Measurements from ENCODE around the gene TMEM225B. TPM values are rescaled to one million over a fixed set of nuclear protein-coding genes. Genes with fewer than 3 reads are reported as not detected.
"Not testable (repeated sequence)": the region's sequence is repeated elsewhere in the genome, so short reads cannot be mapped to it uniquely, and the experiment has no call there.

Gene TMEM225B
- total RNA-seq, 4 donors from 2014 or later: not detected

- intact Hi-C loops (cut with DNase I; ENCODE audit: low total_unique reads): no loop called here
These were observed 54.6 kb downstream of the TMEM225B start for GRCh38 chr7:99652671-99653070.

GRCh38 chr7:99653269-99653668, 55.2 kb downstream of the TMEM225B start:
- H3K36me3 ChIP-seq; intact Hi-C loops (cut with DNase I; ENCODE audit: low total_unique reads); H3K27ac ChIP-seq; H3K9me3 ChIP-seq; DNase-seq; H3K4me1 ChIP-seq; ATAC-seq; in situ Hi-C loops (cut with MboI; ENCODE audit: low sequenced_read_pairs in 4 of 4); H3K27me3 ChIP-seq; H3K4me3 ChIP-seq: not testable (repeated sequence)

More at GRCh38 chr7:99652671-99653070, 54.6 kb downstream of the TMEM225B start:
- Histone ChIP-seq H3K9me3 (no peaks in the 10 kb centered on the region), H3K27ac (no peak overlapping the region), H3K27me3 (no peaks in the 10 kb centered on the region), H3K4me1 (no peaks in the 10 kb centered on the region), H3K4me3 (no peak overlapping the region), H3K36me3 (no peaks in the 10 kb centered on the region)
- TF ChIP-seq POLR2A (IDR thresholded peaks at IDR 0.05): no peak
- TF ChIP-seq, protein P1, sequence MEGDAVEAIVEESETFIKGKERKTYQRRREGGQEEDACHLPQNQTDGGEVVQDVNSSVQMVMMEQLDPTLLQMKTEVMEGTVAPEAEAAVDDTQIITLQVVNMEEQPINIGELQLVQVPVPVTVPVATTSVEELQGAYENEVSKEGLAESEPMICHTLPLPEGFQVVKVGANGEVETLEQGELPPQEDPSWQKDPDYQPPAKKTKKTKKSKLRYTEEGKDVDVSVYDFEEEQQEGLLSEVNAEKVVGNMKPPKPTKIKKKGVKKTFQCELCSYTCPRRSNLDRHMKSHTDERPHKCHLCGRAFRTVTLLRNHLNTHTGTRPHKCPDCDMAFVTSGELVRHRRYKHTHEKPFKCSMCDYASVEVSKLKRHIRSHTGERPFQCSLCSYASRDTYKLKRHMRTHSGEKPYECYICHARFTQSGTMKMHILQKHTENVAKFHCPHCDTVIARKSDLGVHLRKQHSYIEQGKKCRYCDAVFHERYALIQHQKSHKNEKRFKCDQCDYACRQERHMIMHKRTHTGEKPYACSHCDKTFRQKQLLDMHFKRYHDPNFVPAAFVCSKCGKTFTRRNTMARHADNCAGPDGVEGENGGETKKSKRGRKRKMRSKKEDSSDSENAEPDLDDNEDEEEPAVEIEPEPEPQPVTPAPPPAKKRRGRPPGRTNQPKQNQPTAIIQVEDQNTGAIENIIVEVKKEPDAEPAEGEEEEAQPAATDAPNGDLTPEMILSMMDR (IDR thresholded peaks at IDR 0.05 in 4 of 5, conservative IDR thresholded peaks at IDR 0.05 in 1 of 5): no peak
- DNase-seq (no peak), ATAC-seq (no peak)
- in situ Hi-C loops (cut with MboI; ENCODE audit: low sequenced_read_pairs in 4 of 4): no loop called here

GRCh38 chr7:99653754-99654153, 55.7 kb downstream of the TMEM225B start:
- Histone ChIP-seq H3K27ac (no peak overlapping the region), H3K4me3 (no peak overlapping the region), H3K9me3 (no peaks in the 10 kb centered on the region), H3K4me1 (no peaks in the 10 kb centered on the region), H3K27me3 (no peaks in the 10 kb centered on the region), H3K36me3 (no peaks in the 10 kb centered on the region)
- DNase-seq (no peak), ATAC-seq (no peak)
- TF ChIP-seq, protein P1 (IDR thresholded peaks at IDR 0.05 in 4 of 5, conservative IDR thresholded peaks at IDR 0.05 in 1 of 5): no peak
- TF ChIP-seq POLR2A (IDR thresholded peaks at IDR 0.05): no peak
- in situ Hi-C loops (cut with MboI; ENCODE audit: low sequenced_read_pairs in 4 of 4) (no loop called here), intact Hi-C loops (cut with DNase I; ENCODE audit: low total_unique reads) (no loop called here)

GRCh38 chr7:99654626-99655025, 56.6 kb downstream of the TMEM225B start:
- H3K4me3 ChIP-seq; H3K27ac ChIP-seq; DNase-seq; H3K27me3 ChIP-seq; H3K36me3 ChIP-seq; H3K4me1 ChIP-seq; ATAC-seq; in situ Hi-C loops (cut with MboI; ENCODE audit: low sequenced_read_pairs in 4 of 4); intact Hi-C loops (cut with DNase I; ENCODE audit: low total_unique reads); H3K9me3 ChIP-seq: not testable (repeated sequence)

DNA sequence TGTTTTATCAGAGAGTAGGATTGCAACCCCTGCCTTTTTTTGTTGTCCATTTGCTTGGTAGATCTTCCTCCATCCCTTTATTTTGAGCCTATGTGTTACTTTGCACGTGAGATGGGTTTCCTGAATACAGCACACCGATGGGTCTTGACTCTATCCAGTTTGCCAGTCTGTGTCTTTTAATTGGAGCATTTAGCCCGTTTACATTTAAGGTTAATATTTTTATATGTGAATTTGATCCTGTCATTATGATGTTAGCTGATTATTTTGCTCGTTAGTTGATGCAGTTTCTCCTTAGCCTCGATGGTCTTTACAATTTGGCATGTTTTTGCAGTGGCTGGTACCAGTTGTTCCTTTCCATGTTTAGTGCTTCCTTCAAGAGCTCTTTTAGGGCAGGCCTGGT, 59.8 kb downstream of the TMEM225B start:
- DNase-seq; H3K36me3 ChIP-seq; ATAC-seq; H3K27me3 ChIP-seq; intact Hi-C loops (cut with DNase I; ENCODE audit: low total_unique reads); H3K4me3 ChIP-seq; H3K4me1 ChIP-seq; in situ Hi-C loops (cut with MboI; ENCODE audit: low sequenced_read_pairs in 4 of 4); H3K27ac ChIP-seq; H3K9me3 ChIP-seq: not testable (repeated sequence)

Other genes starting within 250 kb of the TMEM225B start
- gene ARPC1B, start 223.5 kb upstream of the TMEM225B start, total RNA-seq: 10 to 100 TPM; 24.7 to 38.7 (median 30.8) TPM
- gene PDAP1, start 189.7 kb upstream of the TMEM225B start, total RNA-seq: 100 to 1,000 TPM in 3 of 4 donors, 10 to 100 TPM in 1; 81.7 to 258 (median 198) TPM
- gene BUD31, start 189.3 kb upstream of the TMEM225B start, total RNA-seq: 10 to 100 TPM; 23.3 to 46.8 (median 28.0) TPM
- gene PTCD1, start 159.5 kb upstream of the TMEM225B start, total RNA-seq: 10 to 100 TPM in 2 of 4 donors, 1 to 10 TPM in 2; 7.8 to 14.1 (median 10.9) TPM
- gene CPSF4, start 159.3 kb upstream of the TMEM225B start, total RNA-seq: 10 to 100 TPM; 21.4 to 40.4 (median 26.1) TPM
- 1,000 to 10,000 TPM; 2,310 to 4,128 (median 2,801) TPM for gene ATP5MF, start 132.1 kb upstream of the TMEM225B start, total RNA-seq
- gene ZNF789, start 125.4 kb upstream of the TMEM225B start, total RNA-seq: 1 to 10 TPM; 1.2 to 2.8 (median 1.4) TPM
- gene ZNF394, start 98.0 kb upstream of the TMEM225B start, total RNA-seq: 10 to 100 TPM; 14.2 to 19.2 (median 15.7) TPM
- gene ZKSCAN5, start 93.6 kb upstream of the TMEM225B start, total RNA-seq: 10 to 100 TPM in 3 of 4 donors, 1 to 10 TPM in 1; 7.3 to 12.3 (median 10.5) TPM
- 1 to 10 TPM; 2.3 to 5.7 (median 3.8) TPM for gene FAM200A, start 46.2 kb upstream of the TMEM225B start, total RNA-seq
- gene ZNF655, start 39.6 kb upstream of the TMEM225B start, total RNA-seq: 10 to 100 TPM; 41.5 to 85.1 (median 56.5) TPM
- 1 to 10 TPM; 6.0 to 7.9 (median 7.2) TPM for gene ZSCAN25, start 18.7 kb downstream of the TMEM225B start, total RNA-seq
- 1 to 10 TPM in 2 of 4 donors, under 1 TPM in 1, not detected in 1; 0.70 to 9.2 (median 1.8) TPM for gene CYP3A5, start 81.7 kb downstream of the TMEM225B start, total RNA-seq
- 1 to 10 TPM in 1 of 4 donors, under 1 TPM in 1, not detected in 2; 0.26 to 1.7 TPM for gene CYP3A7, start 136.9 kb downstream of the TMEM225B start, total RNA-seq
- 100 to 1,000 TPM in 1 of 4 donors, 1 to 10 TPM in 1, under 1 TPM in 1, not detected in 1; 0.71 to 107 (median 2.2) TPM for gene CYP3A4, start 185.9 kb downstream of the TMEM225B start, total RNA-seq
- 1 to 10 TPM in 1 of 4 donors, under 1 TPM in 1, not detected in 2; 0.85 to 1.3 TPM for gene CYP3A43, start 229.7 kb downstream of the TMEM225B start, total RNA-seq